OCI-LY1 (cell line): Measurements from ENCODE around the gene IFI27L1.

Source experiments
- CTCF ChIP-seq: fragments of 200-600 bp; sonication (generic), shearing (Covaris generic); IDR thresholded peaks from 2 replicates; pipeline ENCODE4 v1.5.1; 2017; ENCODE audit warnings: mild to moderate bottlenecking, antibody characterized with exemption, low read length, moderate library complexity, mixed read lengths
- EZH2 ChIP-seq: fragments of 200-600 bp; sonication (generic), shearing (Covaris generic); IDR thresholded peaks from 2 replicates; pipeline ENCODE4 v1.8.0; 2017; ENCODE audit warnings: borderline replicate concordance, mixed run types, mild to moderate bottlenecking, antibody characterized with exemption, low read length, moderate library complexity, mixed read lengths

DNA sequence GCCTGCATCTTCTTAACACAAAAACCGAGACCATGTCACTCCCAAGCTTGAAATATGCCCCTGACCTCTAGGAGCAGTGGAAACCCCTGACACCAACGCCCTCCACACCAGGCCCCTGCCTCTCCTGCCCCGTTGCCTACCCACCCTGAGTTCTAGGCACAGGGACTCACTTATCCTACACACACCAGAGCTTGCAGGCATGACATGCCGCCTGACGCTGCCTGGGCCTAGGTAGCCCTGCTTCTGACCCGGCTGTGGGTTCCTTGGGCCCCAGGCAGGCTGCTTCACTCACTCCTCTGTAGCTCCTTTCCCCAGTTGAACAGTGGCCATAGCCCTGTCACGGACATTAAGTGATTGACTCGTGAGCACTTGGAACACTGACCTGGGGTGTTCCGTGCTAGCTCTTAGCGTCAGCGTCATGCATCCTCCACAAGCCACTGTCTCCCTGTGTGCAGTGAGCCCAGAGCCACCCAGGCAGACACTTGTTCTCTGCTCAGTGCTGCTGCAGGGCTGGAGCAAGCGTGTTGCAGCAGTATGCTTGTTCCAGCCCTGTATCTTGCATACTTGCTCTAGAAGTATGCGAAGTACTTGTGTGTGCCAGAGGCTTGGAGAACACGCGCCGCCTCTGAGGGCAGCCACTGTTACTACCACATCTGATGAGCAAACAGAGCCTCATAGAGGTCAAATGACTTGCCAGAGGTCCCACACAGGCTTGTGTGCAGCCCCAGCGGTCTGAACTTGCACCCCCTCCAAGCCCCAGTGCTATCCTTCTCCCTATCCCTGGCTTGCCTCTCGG is 39.4 kb upstream of the IFI27L1 start:
- TF ChIP-seq EZH2 (no peak), CTCF (no peak)
